Measurements from ENCODE around the gene DLG2. TPM values are rescaled to one million over a fixed set of nuclear protein-coding genes. Genes with fewer than 3 reads are reported as not detected.

DLG2 gene
- total and polyA plus RNA-seq, 9 of the 15 experiments (the other 6 are each of a cell fraction or from before 2014, with no cell fraction given): 0.52 to 1.6 (median 0.95) TPM

DNA sequence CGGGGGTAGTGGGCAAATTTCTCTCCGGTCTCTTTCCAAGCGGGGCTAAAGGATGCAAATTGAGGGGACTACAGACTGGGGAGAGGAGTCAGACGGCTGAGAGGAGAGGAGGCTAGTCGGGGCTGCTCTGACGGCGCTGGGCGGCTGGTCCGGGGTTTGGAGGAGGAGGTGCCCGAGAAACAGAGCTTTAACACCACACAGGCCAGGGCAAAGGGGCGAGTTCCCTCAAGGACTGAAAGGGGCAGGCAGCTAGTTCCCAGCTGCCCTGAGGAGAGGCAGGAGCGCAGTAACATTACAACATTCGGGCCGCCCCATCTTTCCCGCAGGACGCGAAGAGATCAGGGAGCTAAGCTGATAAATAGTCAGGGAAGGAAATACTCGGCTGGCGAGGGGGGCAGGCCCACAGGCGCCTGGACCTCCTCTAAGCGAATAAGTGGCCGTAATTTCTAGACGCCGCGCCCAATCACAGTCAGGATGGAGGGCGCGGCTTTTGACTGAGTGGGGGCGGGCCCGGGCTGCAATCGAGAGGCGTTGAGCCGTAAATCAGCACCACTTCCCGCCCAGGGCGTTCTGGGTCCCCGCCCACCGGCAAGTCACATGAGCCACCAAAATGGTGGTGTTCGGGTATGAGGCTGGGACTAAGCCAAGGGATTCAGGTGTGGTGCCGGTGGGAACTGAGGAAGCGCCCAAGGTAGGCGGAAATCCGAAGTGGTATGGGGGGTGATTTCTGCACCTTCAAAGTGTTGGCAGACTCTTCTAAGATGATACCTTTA is 1.0 kb upstream of the DLG2 start, which contains the start of gene TMEM126B (continued):
- TF ChIP-seq, protein P1, sequence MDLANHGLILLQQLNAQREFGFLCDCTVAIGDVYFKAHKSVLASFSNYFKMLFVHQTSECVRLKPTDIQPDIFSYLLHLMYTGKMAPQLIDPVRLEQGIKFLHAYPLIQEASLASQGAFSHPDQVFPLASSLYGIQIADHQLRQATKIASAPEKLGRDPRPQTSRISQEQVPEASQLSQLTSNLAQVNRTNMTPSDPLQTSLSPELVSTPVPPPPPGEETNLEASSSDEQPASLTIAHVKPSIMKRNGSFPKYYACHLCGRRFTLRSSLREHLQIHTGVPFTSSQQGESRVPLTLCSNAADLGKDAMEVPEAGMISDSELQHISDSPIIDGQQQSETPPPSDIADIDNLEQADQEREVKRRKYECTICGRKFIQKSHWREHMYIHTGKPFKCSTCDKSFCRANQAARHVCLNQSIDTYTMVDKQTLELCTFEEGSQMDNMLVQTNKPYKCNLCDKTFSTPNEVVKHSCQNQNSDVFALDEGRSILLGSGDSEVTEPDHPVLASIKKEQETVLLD (IDR thresholded peaks at IDR 0.05): peak; percentile 21; the same call in 1 of the 2 replicates
- TF ChIP-seq POLR2G (IDR thresholded peaks at IDR 0.05; ENCODE audit: low read depth, low read length) (peak; percentile 89; the same call in 1 of the 2 replicates), HNRNPH1 (optimal IDR thresholded peaks at IDR 0.05; ENCODE audit: low read depth, low read length) (no peak), PHF21A (IDR thresholded peaks at IDR 0.05; ENCODE audit: borderline replicate concordance, low read depth) (0 out of 2 replicates have a peak, but pooled peaks have one; percentile 17), NRF1 (conservative IDR thresholded peaks at IDR 0.05 in 1 of 2, IDR thresholded peaks at IDR 0.05 in 1 of 2) (peak; percentile 70 to 78), RFX5 (IDR thresholded peaks at IDR 0.05; ENCODE audit: low read depth, low read length) (no peak), ZC3H11A (IDR thresholded peaks at IDR 0.05; ENCODE audit: low read depth, low read length) (no peak), ZNF431 (CRISPR knock-in tag; IDR thresholded peaks at IDR 0.05) (0 out of 2 replicates have a peak, but pooled peaks have one; percentile 32), ZKSCAN1 (IDR thresholded peaks at IDR 0.05; ENCODE audit: low read depth, low read length) (0 out of 2 replicates have a peak, but pooled peaks have one; percentile 29), MTA3 (IDR thresholded peaks at IDR 0.05; ENCODE audit: borderline replicate concordance) (peak; percentile 63; the same call in 1 of the 2 replicates), BRF1 (IDR thresholded peaks at IDR 0.05; ENCODE audit: borderline replicate concordance, extremely low read depth, insufficient read length) (no peak), CBX8 (IDR thresholded peaks at IDR 0.05; ENCODE audit: borderline replicate concordance, extremely low read depth, low read depth, low read length, poor library complexity, severe bottlenecking) (no peak), LEF1 (IDR thresholded peaks at IDR 0.05) (peak; percentile 49; the same call in 1 of the 2 replicates), CEBPB (tag; IDR thresholded peaks at IDR 0.05) (peak; percentile 35; the same call in 1 of the 2 replicates)
- TF ChIP-seq, protein P2, sequence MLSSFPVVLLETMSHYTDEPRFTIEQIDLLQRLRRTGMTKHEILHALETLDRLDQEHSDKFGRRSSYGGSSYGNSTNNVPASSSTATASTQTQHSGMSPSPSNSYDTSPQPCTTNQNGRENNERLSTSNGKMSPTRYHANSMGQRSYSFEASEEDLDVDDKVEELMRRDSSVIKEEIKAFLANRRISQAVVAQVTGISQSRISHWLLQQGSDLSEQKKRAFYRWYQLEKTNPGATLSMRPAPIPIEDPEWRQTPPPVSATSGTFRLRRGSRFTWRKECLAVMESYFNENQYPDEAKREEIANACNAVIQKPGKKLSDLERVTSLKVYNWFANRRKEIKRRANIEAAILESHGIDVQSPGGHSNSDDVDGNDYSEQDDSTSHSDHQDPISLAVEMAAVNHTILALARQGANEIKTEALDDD (IDR thresholded peaks at IDR 0.05): peak; percentile 7; the same call in 1 of the 2 replicates
- TF ChIP-seq, protein P3, sequence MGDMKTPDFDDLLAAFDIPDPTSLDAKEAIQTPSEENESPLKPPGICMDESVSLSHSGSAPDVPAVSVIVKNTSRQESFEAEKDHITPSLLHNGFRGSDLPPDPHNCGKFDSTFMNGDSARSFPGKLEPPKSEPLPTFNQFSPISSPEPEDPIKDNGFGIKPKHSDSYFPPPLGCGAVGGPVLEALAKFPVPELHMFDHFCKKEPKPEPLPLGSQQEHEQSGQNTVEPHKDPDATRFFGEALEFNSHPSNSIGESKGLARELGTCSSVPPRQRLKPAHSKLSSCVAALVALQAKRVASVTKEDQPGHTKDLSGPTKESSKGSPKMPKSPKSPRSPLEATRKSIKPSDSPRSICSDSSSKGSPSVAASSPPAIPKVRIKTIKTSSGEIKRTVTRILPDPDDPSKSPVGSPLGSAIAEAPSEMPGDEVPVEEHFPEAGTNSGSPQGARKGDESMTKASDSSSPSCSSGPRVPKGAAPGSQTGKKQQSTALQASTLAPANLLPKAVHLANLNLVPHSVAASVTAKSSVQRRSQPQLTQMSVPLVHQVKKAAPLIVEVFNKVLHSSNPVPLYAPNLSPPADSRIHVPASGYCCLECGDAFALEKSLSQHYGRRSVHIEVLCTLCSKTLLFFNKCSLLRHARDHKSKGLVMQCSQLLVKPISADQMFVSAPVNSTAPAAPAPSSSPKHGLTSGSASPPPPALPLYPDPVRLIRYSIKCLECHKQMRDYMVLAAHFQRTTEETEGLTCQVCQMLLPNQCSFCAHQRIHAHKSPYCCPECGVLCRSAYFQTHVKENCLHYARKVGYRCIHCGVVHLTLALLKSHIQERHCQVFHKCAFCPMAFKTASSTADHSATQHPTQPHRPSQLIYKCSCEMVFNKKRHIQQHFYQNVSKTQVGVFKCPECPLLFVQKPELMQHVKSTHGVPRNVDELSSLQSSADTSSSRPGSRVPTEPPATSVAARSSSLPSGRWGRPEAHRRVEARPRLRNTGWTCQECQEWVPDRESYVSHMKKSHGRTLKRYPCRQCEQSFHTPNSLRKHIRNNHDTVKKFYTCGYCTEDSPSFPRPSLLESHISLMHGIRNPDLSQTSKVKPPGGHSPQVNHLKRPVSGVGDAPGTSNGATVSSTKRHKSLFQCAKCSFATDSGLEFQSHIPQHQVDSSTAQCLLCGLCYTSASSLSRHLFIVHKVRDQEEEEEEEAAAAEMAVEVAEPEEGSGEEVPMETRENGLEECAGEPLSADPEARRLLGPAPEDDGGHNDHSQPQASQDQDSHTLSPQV (IDR thresholded peaks at IDR 0.05): no peak
- TF ChIP-seq, protein P4, sequence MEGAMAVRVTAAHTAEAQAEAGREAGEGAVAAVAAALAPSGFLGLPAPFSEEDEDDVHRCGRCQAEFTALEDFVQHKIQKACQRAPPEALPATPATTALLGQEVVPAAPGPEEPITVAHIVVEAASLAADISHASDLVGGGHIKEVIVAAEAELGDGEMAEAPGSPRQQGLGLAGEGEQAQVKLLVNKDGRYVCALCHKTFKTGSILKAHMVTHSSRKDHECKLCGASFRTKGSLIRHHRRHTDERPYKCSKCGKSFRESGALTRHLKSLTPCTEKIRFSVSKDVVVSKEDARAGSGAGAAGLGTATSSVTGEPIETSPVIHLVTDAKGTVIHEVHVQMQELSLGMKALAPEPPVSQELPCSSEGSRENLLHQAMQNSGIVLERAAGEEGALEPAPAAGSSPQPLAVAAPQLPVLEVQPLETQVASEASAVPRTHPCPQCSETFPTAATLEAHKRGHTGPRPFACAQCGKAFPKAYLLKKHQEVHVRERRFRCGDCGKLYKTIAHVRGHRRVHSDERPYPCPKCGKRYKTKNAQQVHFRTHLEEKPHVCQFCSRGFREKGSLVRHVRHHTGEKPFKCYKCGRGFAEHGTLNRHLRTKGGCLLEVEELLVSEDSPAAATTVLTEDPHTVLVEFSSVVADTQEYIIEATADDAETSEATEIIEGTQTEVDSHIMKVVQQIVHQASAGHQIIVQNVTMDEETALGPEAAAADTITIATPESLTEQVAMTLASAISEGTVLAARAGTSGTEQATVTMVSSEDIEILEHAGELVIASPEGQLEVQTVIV (CRISPR knock-in tag; IDR thresholded peaks at IDR 0.05; ENCODE audit: borderline replicate concordance): peak; percentile 82; the same call in 1 of the 2 replicates

Measured in K562 (cell line).